HCT116 (cell line): ENCODE data around the gene AP4S1.

Source experiments
- EZH2 ChIP-seq: fragments of 200-600 bp; sonication (generic); IDR thresholded peaks from 2 replicates; pipeline ENCODE4 v1.6.1; 2017; ENCODE audit warnings: antibody characterized with exemption, mixed run types
- EZH2phosphoT487 ChIP-seq: fragments of 200-600 bp; IDR thresholded peaks from 2 replicates; pipeline ENCODE4 v1.6.1; 2018; ENCODE audit warnings: antibody characterized with exemption, borderline replicate concordance
- POLR2AphosphoS5 ChIP-seq: IDR thresholded peaks from 2 replicates; pipeline ENCODE4 v1.6.1; 2011; ENCODE audit warnings: mild to moderate bottlenecking, low read depth, low read length, moderate library complexity
- RAD21 ChIP-seq: IDR thresholded peaks from 2 replicates; pipeline ENCODE4 v1.6.1; 2012; ENCODE audit warnings: low read depth, mild to moderate bottlenecking
- SP1 ChIP-seq: IDR thresholded peaks from 2 replicates; pipeline ENCODE4 v1.6.1; 2012; ENCODE audit warnings: low read depth
- ZFX ChIP-seq: fragments of 450-650 bp; IDR thresholded peaks from 2 replicates; pipeline ENCODE4 v1.6.1; 2017
- ZNF274 ChIP-seq: fragments of 200-500 bp; sonication (Bioruptor generic); IDR thresholded peaks from 2 replicates; pipeline ENCODE4 v1.6.1; 2014; ENCODE audit warnings: mild to moderate bottlenecking, low read depth, low read length, inconsistent platforms
- TF ChIP-seq, protein P1 (sequence below), 3 experiments: fragments of 200-600 bp in 1 of 3; sonication (generic) in 1 of 3; IDR thresholded peaks in 2 of 3; conservative IDR thresholded peaks in 1 of 3; 2 replicates each; pipeline ENCODE4 v1.5.1; 2012 to 2017; ENCODE audit warnings: low read depth in 2 of 3, low read length in 2 of 3, antibody characterized with exemption in 1 of 3, borderline replicate concordance in 1 of 3, control low read depth in 1 of 3, mild to moderate bottlenecking in 1 of 3, mixed read lengths in 1 of 3, mixed run types in 1 of 3, moderate library complexity in 1 of 3; ENCODE audit not compliant: insufficient read depth in 1 of 3
- TF ChIP-seq, protein P2 (sequence below): IDR thresholded peaks from 2 replicates; pipeline ENCODE4 v1.6.1; 2012
- TF ChIP-seq, protein P3 (sequence below): IDR thresholded peaks from 2 replicates; pipeline ENCODE4 v1.6.1; 2011; ENCODE audit warnings: mild to moderate bottlenecking, low read length, moderate library complexity; ENCODE audit not compliant: insufficient replicate concordance; ENCODE audit errors: extremely low read depth

GRCh38 chr14:31106768-31107167, 81.3 kb downstream of the AP4S1 start:
- TF ChIP-seq ZNF274 (no peak), EZH2phosphoT487 (no peak), EZH2 (no peak), RAD21 (no peak), SP1 (no peak), ZFX (no peak), POLR2AphosphoS5 (no peak)
- TF ChIP-seq, protein P1, sequence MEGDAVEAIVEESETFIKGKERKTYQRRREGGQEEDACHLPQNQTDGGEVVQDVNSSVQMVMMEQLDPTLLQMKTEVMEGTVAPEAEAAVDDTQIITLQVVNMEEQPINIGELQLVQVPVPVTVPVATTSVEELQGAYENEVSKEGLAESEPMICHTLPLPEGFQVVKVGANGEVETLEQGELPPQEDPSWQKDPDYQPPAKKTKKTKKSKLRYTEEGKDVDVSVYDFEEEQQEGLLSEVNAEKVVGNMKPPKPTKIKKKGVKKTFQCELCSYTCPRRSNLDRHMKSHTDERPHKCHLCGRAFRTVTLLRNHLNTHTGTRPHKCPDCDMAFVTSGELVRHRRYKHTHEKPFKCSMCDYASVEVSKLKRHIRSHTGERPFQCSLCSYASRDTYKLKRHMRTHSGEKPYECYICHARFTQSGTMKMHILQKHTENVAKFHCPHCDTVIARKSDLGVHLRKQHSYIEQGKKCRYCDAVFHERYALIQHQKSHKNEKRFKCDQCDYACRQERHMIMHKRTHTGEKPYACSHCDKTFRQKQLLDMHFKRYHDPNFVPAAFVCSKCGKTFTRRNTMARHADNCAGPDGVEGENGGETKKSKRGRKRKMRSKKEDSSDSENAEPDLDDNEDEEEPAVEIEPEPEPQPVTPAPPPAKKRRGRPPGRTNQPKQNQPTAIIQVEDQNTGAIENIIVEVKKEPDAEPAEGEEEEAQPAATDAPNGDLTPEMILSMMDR (IDR thresholded peaks at IDR 0.05 in 2 of 3, conservative IDR thresholded peaks at IDR 0.05 in 1 of 3; ENCODE audit: borderline replicate concordance in 1 of 3, insufficient read depth in 1 of 3, low read depth in 2 of 3, low read length in 2 of 3) = no peak
- TF ChIP-seq, protein P2, sequence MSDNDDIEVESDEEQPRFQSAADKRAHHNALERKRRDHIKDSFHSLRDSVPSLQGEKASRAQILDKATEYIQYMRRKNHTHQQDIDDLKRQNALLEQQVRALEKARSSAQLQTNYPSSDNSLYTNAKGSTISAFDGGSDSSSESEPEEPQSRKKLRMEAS = no peak
- TF ChIP-seq, protein P3, sequence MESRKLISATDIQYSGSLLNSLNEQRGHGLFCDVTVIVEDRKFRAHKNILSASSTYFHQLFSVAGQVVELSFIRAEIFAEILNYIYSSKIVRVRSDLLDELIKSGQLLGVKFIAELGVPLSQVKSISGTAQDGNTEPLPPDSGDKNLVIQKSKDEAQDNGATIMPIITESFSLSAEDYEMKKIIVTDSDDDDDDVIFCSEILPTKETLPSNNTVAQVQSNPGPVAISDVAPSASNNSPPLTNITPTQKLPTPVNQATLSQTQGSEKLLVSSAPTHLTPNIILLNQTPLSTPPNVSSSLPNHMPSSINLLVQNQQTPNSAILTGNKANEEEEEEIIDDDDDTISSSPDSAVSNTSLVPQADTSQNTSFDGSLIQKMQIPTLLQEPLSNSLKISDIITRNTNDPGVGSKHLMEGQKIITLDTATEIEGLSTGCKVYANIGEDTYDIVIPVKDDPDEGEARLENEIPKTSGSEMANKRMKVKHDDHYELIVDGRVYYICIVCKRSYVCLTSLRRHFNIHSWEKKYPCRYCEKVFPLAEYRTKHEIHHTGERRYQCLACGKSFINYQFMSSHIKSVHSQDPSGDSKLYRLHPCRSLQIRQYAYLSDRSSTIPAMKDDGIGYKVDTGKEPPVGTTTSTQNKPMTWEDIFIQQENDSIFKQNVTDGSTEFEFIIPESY = no peak
